Activated naive CD8-positive, alpha-beta T cell treated with anti-CD3 and anti-CD28 coated beads, Interleukin-2, amount 50 U/mL, for 24 hours (primary cell): ENCODE data around the gene XCL2.

Source experiments
- ATAC-seq: fragments of 150-1000 bp; cut with Tn5 transposase; one replicate; pipeline ENCODE4 v1.10.0; 2021
- DNase-seq: peaks from one replicate; pipeline ENCODE4 v3.0.0; 2021
- H3K27ac Mint-ChIP-seq: one replicate; pipeline ENCODE4 v1.8.0; 2021; ENCODE audit warnings: mild to moderate bottlenecking, mixed read lengths
- H3K27me3 Mint-ChIP-seq: one replicate; pipeline ENCODE4 v1.8.0; 2021; ENCODE audit warnings: mixed read lengths
- H3K36me3 Mint-ChIP-seq: one replicate; pipeline ENCODE4 v1.8.0; 2021; ENCODE audit warnings: low read depth, mixed read lengths
- H3K4me1 Mint-ChIP-seq: one replicate; pipeline ENCODE4 v1.8.0; 2021; ENCODE audit warnings: mixed read lengths
- H3K4me3 Mint-ChIP-seq: one replicate; pipeline ENCODE4 v1.8.0; 2021; ENCODE audit warnings: mild to moderate bottlenecking, moderate library complexity, mixed read lengths
- H3K9me3 Mint-ChIP-seq: one replicate; pipeline ENCODE4 v1.8.0; 2021; ENCODE audit warnings: mixed read lengths

The XCL2 gene

GRCh38 chr1:168513656-168514404 lies 30.0 kb downstream of the XCL2 start:
- H3K36me3 Mint-ChIP-seq, result no peaks in the 10 kb centered on the region
- H3K4me3 Mint-ChIP-seq, result peak overlapping the region; percentile 75
- peaks cover 86% of the 10 kb centered on the region for H3K4me1 Mint-ChIP-seq
- H3K9me3 Mint-ChIP-seq, result no peaks in the 10 kb centered on the region
- peak overlapping the region; percentile 97 for H3K27ac Mint-ChIP-seq
- ATAC-seq (no peak), DNase-seq (peak; percentile 30)
- H3K27me3 Mint-ChIP-seq, result no peaks in the 10 kb centered on the region

- DNase-seq (peak; percentile 43), ATAC-seq (peak; percentile 29)
- Mint-ChIP-seq H3K27me3 (no peaks in the 10 kb centered on the region), H3K4me1 (peaks cover 86% of the 10 kb centered on the region), H3K9me3 (no peaks in the 10 kb centered on the region), H3K4me3 (peak overlapping the region; percentile 75), H3K36me3 (no peaks in the 10 kb centered on the region), H3K27ac (peak overlapping the region; percentile 97)
Measured at GRCh38 chr1:168512864-168513595, 30.8 kb downstream of the XCL2 start.

- Mint-ChIP-seq H3K27me3 (no peaks in the 10 kb centered on the region), H3K9me3 (no peaks in the 10 kb centered on the region), H3K4me3 (peak overlapping the region; percentile 39), H3K27ac (peak overlapping the region; percentile 97), H3K36me3 (no peaks in the 10 kb centered on the region), H3K4me1 (peaks cover 98% of the 10 kb centered on the region)
- peak; percentile 68 for DNase-seq
- ATAC-seq, result peak; percentile 87
Measured at GRCh38 chr1:168509875-168510791, 33.7 kb downstream of the XCL2 start.

GRCh38 chr1:168509210-168509609 lies 34.6 kb downstream of the XCL2 start:
- peaks cover 98% of the 10 kb centered on the region for H3K4me1 Mint-ChIP-seq
- H3K36me3 Mint-ChIP-seq, result no peaks in the 10 kb centered on the region
- H3K27me3 Mint-ChIP-seq, result no peaks in the 10 kb centered on the region
- peak overlapping the region; percentile 97 for H3K27ac Mint-ChIP-seq
- no peaks in the 10 kb centered on the region for H3K9me3 Mint-ChIP-seq
- no peak for ATAC-seq
- DNase-seq, result no peak
- peak overlapping the region; percentile 39 for H3K4me3 Mint-ChIP-seq

- DNase-seq (no peak), ATAC-seq (no peak)
- Mint-ChIP-seq H3K4me1 (peaks cover 94% of the 10 kb centered on the region), H3K27me3 (no peaks in the 10 kb centered on the region), H3K9me3 (peaks cover 7% of the 10 kb centered on the region), H3K27ac (peak overlapping the region; percentile 25), H3K4me3 (no peak overlapping the region), H3K36me3 (no peaks in the 10 kb centered on the region)
Measured at GRCh38 chr1:168507828-168508227, 36.0 kb downstream of the XCL2 start.

GRCh38 chr1:168507231-168507630 lies 36.6 kb downstream of the XCL2 start:
- DNase-seq, result no peak
- peaks cover 7% of the 10 kb centered on the region for H3K9me3 Mint-ChIP-seq
- peak overlapping the region; percentile 25 for H3K27ac Mint-ChIP-seq
- ATAC-seq, result no peak
- H3K27me3 Mint-ChIP-seq, result no peaks in the 10 kb centered on the region
- no peak overlapping the region for H3K4me3 Mint-ChIP-seq
- H3K36me3 Mint-ChIP-seq, result no peaks in the 10 kb centered on the region
- H3K4me1 Mint-ChIP-seq, result peaks cover 88% of the 10 kb centered on the region

- H3K9me3 Mint-ChIP-seq, result peaks cover 7% of the 10 kb centered on the region
- H3K36me3 Mint-ChIP-seq, result no peaks in the 10 kb centered on the region
- ATAC-seq (no peak), DNase-seq (no peak)
- peak overlapping the region; percentile 58 for H3K27ac Mint-ChIP-seq
- no peaks in the 10 kb centered on the region for H3K27me3 Mint-ChIP-seq
- no peak overlapping the region for H3K4me3 Mint-ChIP-seq
- peaks cover 87% of the 10 kb centered on the region for H3K4me1 Mint-ChIP-seq
Measured at GRCh38 chr1:168506204-168506819, 37.5 kb downstream of the XCL2 start.

- no peaks in the 10 kb centered on the region for H3K27me3 Mint-ChIP-seq
- ATAC-seq (no peak), DNase-seq (no peak)
- no peaks in the 10 kb centered on the region for H3K36me3 Mint-ChIP-seq
- H3K9me3 Mint-ChIP-seq, result peaks cover 7% of the 10 kb centered on the region
- H3K27ac Mint-ChIP-seq, result peak overlapping the region; percentile 71
- H3K4me1 Mint-ChIP-seq, result peaks cover 81% of the 10 kb centered on the region
- H3K4me3 Mint-ChIP-seq, result no peak overlapping the region
Measured at GRCh38 chr1:168505006-168505405, 38.8 kb downstream of the XCL2 start.

GRCh38 chr1:168504064-168504837 lies 39.5 kb downstream of the XCL2 start:
- H3K4me1 Mint-ChIP-seq, result peaks cover 79% of the 10 kb centered on the region
- H3K27ac Mint-ChIP-seq, result peak overlapping the region; percentile 71
- ATAC-seq (peak; percentile 88), DNase-seq (peak; percentile 30)
- H3K9me3 Mint-ChIP-seq, result peaks cover 7% of the 10 kb centered on the region
- no peaks in the 10 kb centered on the region for H3K27me3 Mint-ChIP-seq
- H3K4me3 Mint-ChIP-seq, result no peak overlapping the region
- no peaks in the 10 kb centered on the region for H3K36me3 Mint-ChIP-seq

- Mint-ChIP-seq H3K27ac (peak overlapping the region; percentile 45), H3K4me3 (no peak overlapping the region), H3K4me1 (peaks cover 50% of the 10 kb centered on the region), H3K36me3 (no peaks in the 10 kb centered on the region), H3K9me3 (peaks cover 7% of the 10 kb centered on the region), H3K27me3 (no peaks in the 10 kb centered on the region)
- ATAC-seq, result no peak
- no peak for DNase-seq
Measured at GRCh38 chr1:168499688-168500049, 44.1 kb downstream of the XCL2 start.

- H3K4me1 Mint-ChIP-seq, result peaks cover 44% of the 10 kb centered on the region
- H3K27me3 Mint-ChIP-seq, result no peaks in the 10 kb centered on the region
- no peak overlapping the region for H3K27ac Mint-ChIP-seq
- DNase-seq (no peak), ATAC-seq (no peak)
- peaks cover 7% of the 10 kb centered on the region for H3K9me3 Mint-ChIP-seq
- H3K36me3 Mint-ChIP-seq, result no peaks in the 10 kb centered on the region
- H3K4me3 Mint-ChIP-seq, result no peak overlapping the region
Measured at GRCh38 chr1:168498956-168499687, 44.7 kb downstream of the XCL2 start.

GRCh38 chr1:168498159-168498631 lies 45.6 kb downstream of the XCL2 start:
- Mint-ChIP-seq H3K9me3 (peaks cover 1% of the 10 kb centered on the region), H3K36me3 (no peaks in the 10 kb centered on the region), H3K4me1 (peaks cover 35% of the 10 kb centered on the region), H3K4me3 (no peak overlapping the region), H3K27me3 (no peaks in the 10 kb centered on the region), H3K27ac (peak overlapping the region; percentile 4)
- no peak for DNase-seq
- no peak for ATAC-seq

- ATAC-seq, result no peak
- H3K4me3 Mint-ChIP-seq, result no peak overlapping the region
- DNase-seq, result no peak
- no peaks in the 10 kb centered on the region for H3K9me3 Mint-ChIP-seq
- H3K36me3 Mint-ChIP-seq, result no peaks in the 10 kb centered on the region
- H3K27me3 Mint-ChIP-seq, result no peaks in the 10 kb centered on the region
- H3K4me1 Mint-ChIP-seq, result peaks cover 35% of the 10 kb centered on the region
- no peak overlapping the region for H3K27ac Mint-ChIP-seq
Measured at GRCh38 chr1:168497376-168497950, 46.3 kb downstream of the XCL2 start.
